CD4-positive, alpha-beta T cell (primary cell): ENCODE data around the gene NR1H3. TPM values are rescaled to one million over a fixed set of nuclear protein-coding genes. Genes with fewer than 3 reads are reported as not detected.

ENCODE experiments used
- ATAC-seq: fragments of 200-7000 bp; cut with Tn5 transposase; one replicate; pipeline ENCODE4 v1.10.0; 2022; ENCODE audit warnings: mild to moderate bottlenecking; ENCODE audit not compliant: poor library complexity
- CTCF ChIA-PET: fragments of 350-600 bp; sonication (Branson Sonifier 250); formaldehyde crosslinking; loops from one replicate; lab custom pipeline; 2021; ENCODE audit warnings: antibody characterized with exemption, inconsistent platforms; lab: Charles Lee
- POLR2A ChIA-PET: fragments of 350-600 bp; sonication (Branson Sonifier 250); formaldehyde crosslinking; loops from one replicate; lab custom pipeline; 2021; ENCODE audit warnings: antibody characterized with exemption, inconsistent platforms; lab: Charles Lee
- DNase-seq, 14 experiments: peaks; one replicate each; pipeline ENCODE4 v3.0.0-alpha.2; 2013 to 2020; ENCODE audit warnings: mixed read lengths in 2 of 14
- H3K27ac ChIP-seq, 2 donors: one replicate each; pipeline versions ENCODE4 v1.5.1 to v1.7.0; 2013; ENCODE audit warnings: low read length in 2 of 2, low read depth in 1 of 2, mild to moderate bottlenecking in 1 of 2
- H3K27me3 ChIP-seq, 2 experiments: 1 replicate in 1 of 2; 2 replicates in 1 of 2; pipeline versions ENCODE4 v1.6.1 to v1.7.0; 2013; ENCODE audit warnings: low read length in 2 of 2, control low read depth in 1 of 2, mild to moderate bottlenecking in 1 of 2, moderate library complexity in 1 of 2; ENCODE audit not compliant: insufficient read depth in 2 of 2, control insufficient read depth in 1 of 2
- H3K36me3 ChIP-seq: one replicate; pipeline ENCODE4 v1.6.1; 2013; ENCODE audit warnings: low read length, control low read depth; ENCODE audit not compliant: insufficient read depth
- H3K4me1 ChIP-seq: one replicate; pipeline ENCODE4 v1.6.1; 2013; ENCODE audit warnings: low read length, control low read depth; ENCODE audit not compliant: insufficient read depth
- H3K4me3 ChIP-seq: one replicate; pipeline ENCODE4 v1.5.1; 2013; ENCODE audit warnings: mild to moderate bottlenecking, low read length, moderate library complexity
- H3K9me3 ChIP-seq, 2 experiments: 1 replicate in 1 of 2; 2 replicates in 1 of 2; pipeline versions ENCODE4 v1.6.1 to v1.7.0; 2013; ENCODE audit warnings: low read length in 2 of 2, mild to moderate bottlenecking in 2 of 2, control low read depth in 1 of 2, moderate library complexity in 1 of 2; ENCODE audit not compliant: control insufficient read depth in 1 of 2, insufficient read depth in 1 of 2
- H3K27ac Mint-ChIP-seq: one replicate; pipeline ENCODE4 v1.8.0; 2020; ENCODE audit warnings: mixed read lengths
- H3K27me3 Mint-ChIP-seq: one replicate; pipeline ENCODE4 v1.8.0; 2021; ENCODE audit warnings: mixed read lengths
- H3K36me3 Mint-ChIP-seq: one replicate; pipeline ENCODE4 v1.8.0; 2021; ENCODE audit warnings: low read depth, mixed read lengths
- H3K4me1 Mint-ChIP-seq: one replicate; pipeline ENCODE4 v1.8.0; 2021; ENCODE audit warnings: low read depth, mixed read lengths
- H3K4me3 Mint-ChIP-seq: one replicate; pipeline ENCODE4 v1.8.0; 2020; ENCODE audit warnings: mild to moderate bottlenecking, mixed read lengths
- H3K9me3 Mint-ChIP-seq: one replicate; pipeline ENCODE4 v1.8.0; 2020; ENCODE audit warnings: mixed read lengths
- CTCF ChIP-seq: fragments of 200-600 bp; IDR thresholded peaks from one replicate; pipeline ENCODE4 v1.8.0; 2022; ENCODE audit warnings: antibody characterized with exemption, mild to moderate bottlenecking
- intact Hi-C, 2 experiments: fragments of 100-400 bp; cut with DNase I in 1 of 2; cut with micrococcal nuclease in 1 of 2; formaldehyde crosslinking; loops; one replicate each; pipeline versions ENCODE4 v1.15.1 to v1.9.0; 2023 to 2025; cut with DNase I, micrococcal nuclease
- total RNA-seq, 174 experiments: library from RNA in 2 of 174; stranded (reverse) in 2 of 174; gene quantifications; one replicate each; pipeline ENCODE4 v1.2.3 and lab custom pipeline; 2021 to 2026

Gene NR1H3
- total RNA-seq, 2 experiments from 2014 or later, result 1.8 to 2.3 TPM

GRCh38 chr11:47248664-47249377, 9.0 kb upstream of the NR1H3 start, which contains the start of gene ACP2:
Gene ACP2, minus strand, starts transcription at chr11:47248814. Its CDS starts 25 bp downstream, at chr11:47248789.
- Mint-ChIP-seq H3K27me3 (no peaks in the 10 kb centered on the region), H3K27ac (peak within 1 kb of the TSS; percentile 93), H3K4me3 (peak within 1 kb of the TSS; percentile 94), H3K9me3 (no peaks in the 10 kb centered on the region), H3K4me1 (peaks cover 29% of the 10 kb centered on the region), H3K36me3 (peaks cover 29% of the 10 kb centered on the region)
- H3K36me3 ChIP-seq, result peaks cover 27% of the 10 kb centered on the region
- POLR2A ChIA-PET, result interaction anchor here (0.5 to 3.2 kb wide), 18 partner anchors 10 to 313 kb away, joined by 3 to 63 read pairs (median 4); partner anchors contain the start of genes ARFGAP2, CSTPP1, DDB2 and MADD
- peak; percentile 97 for ATAC-seq
- CTCF ChIA-PET, result interaction anchor here (0.6 to 2.7 kb wide), 7 partner anchors 11 to 232 kb away, joined by 4 to 15 read pairs (median 6); partner anchors contain the start of genes DDB2 and MADD
- intact Hi-C loops, result loop anchor here (1.0 to 10.0 kb wide), 7 partner anchors 19 to 336 kb away; partner anchors contain the start of genes CSTPP1 (in 2 of the 2), ARFGAP2 (in 1 of the 2), DDB2 (in 1 of the 2) and FAM180B (in 1 of the 2)
- no peak for TF ChIP-seq CTCF
- H3K4me3 ChIP-seq, result peak within 1 kb of the TSS; percentile 77
- H3K4me1 ChIP-seq, result peaks cover 28% of the 10 kb centered on the region
- DNase-seq, result peak; percentile 78 to 93 (median 82)
- no peaks in the 10 kb centered on the region for H3K9me3 ChIP-seq
- H3K27ac ChIP-seq, result peak within 1 kb of the TSS; percentile 75 to 82
- no peaks in the 10 kb centered on the region for H3K27me3 ChIP-seq

GRCh38 chr11:47249378-47249715, 8.4 kb upstream of the NR1H3 start:
- intact Hi-C loops, result loop anchor here (2.0 to 10.0 kb wide), 4 partner anchors 35 to 335 kb away; partner anchors contain the start of genes CSTPP1 (in 2 of the 2), ARFGAP2 (in 1 of the 2), DDB2 (in 1 of the 2) and FAM180B (in 1 of the 2)
- H3K36me3 ChIP-seq, result peaks cover 23% of the 10 kb centered on the region
- Mint-ChIP-seq H3K4me3 (peak overlapping the region; percentile 94), H3K4me1 (peaks cover 29% of the 10 kb centered on the region), H3K27me3 (no peaks in the 10 kb centered on the region), H3K36me3 (peaks cover 23% of the 10 kb centered on the region), H3K27ac (peak overlapping the region; percentile 93), H3K9me3 (no peaks in the 10 kb centered on the region)
- peak overlapping the region in 1 of 2 donors; percentile 82 for H3K27ac ChIP-seq
- ATAC-seq (no peak), DNase-seq (no peak)
- H3K9me3 ChIP-seq, result no peaks in the 10 kb centered on the region
- H3K4me1 ChIP-seq, result peaks cover 28% of the 10 kb centered on the region
- POLR2A ChIA-PET, result interaction anchor here (1.0 to 3.2 kb wide), 10 partner anchors 9 to 313 kb away, joined by 3 to 63 read pairs (median 12); partner anchors contain the start of genes ARFGAP2, CSTPP1, DDB2 and MADD
- H3K4me3 ChIP-seq, result peak overlapping the region; percentile 77
- no peaks in the 10 kb centered on the region for H3K27me3 ChIP-seq
- CTCF ChIA-PET, result interaction anchor here (1.5 to 2.1 kb wide), 4 partner anchors 11 to 22 kb away, joined by 4 to 14 read pairs (median 8); partner anchors contain the start of gene MADD
- no peak for TF ChIP-seq CTCF

GRCh38 chr11:47251751-47252150, 6.0 kb upstream of the NR1H3 start:
- TF ChIP-seq CTCF, result no peak
- Mint-ChIP-seq H3K27me3 (no peaks in the 10 kb centered on the region), H3K9me3 (no peaks in the 10 kb centered on the region), H3K4me3 (peak overlapping the region; percentile 25), H3K36me3 (peaks cover 11% of the 10 kb centered on the region), H3K27ac (no peak overlapping the region), H3K4me1 (peaks cover 34% of the 10 kb centered on the region)
- POLR2A ChIA-PET, result no interaction called here
- Histone ChIP-seq H3K4me3 (no peak overlapping the region), H3K36me3 (peaks cover 5% of the 10 kb centered on the region), H3K9me3 (no peaks in the 10 kb centered on the region), H3K4me1 (peaks cover 34% of the 10 kb centered on the region), H3K27ac (no peak overlapping the region), H3K27me3 (no peaks in the 10 kb centered on the region)
- CTCF ChIA-PET, result no interaction called here
- no peak for ATAC-seq
- no peak for DNase-seq
- intact Hi-C loops, result no loop called here
